NCI-H187 treated with DMSO at 0.1 percent for 48 hours (cell line): ENCODE results near the gene NKX2-1.
A peak's percentile ranks its signal among the peaks of the same experiment; 100 is the strongest.

Source experiments
- DNase-seq: peaks from one replicate; lab custom pipeline; 2025; lab: John Stamatoyannopoulos, UW

Gene NKX2-1

DNA sequence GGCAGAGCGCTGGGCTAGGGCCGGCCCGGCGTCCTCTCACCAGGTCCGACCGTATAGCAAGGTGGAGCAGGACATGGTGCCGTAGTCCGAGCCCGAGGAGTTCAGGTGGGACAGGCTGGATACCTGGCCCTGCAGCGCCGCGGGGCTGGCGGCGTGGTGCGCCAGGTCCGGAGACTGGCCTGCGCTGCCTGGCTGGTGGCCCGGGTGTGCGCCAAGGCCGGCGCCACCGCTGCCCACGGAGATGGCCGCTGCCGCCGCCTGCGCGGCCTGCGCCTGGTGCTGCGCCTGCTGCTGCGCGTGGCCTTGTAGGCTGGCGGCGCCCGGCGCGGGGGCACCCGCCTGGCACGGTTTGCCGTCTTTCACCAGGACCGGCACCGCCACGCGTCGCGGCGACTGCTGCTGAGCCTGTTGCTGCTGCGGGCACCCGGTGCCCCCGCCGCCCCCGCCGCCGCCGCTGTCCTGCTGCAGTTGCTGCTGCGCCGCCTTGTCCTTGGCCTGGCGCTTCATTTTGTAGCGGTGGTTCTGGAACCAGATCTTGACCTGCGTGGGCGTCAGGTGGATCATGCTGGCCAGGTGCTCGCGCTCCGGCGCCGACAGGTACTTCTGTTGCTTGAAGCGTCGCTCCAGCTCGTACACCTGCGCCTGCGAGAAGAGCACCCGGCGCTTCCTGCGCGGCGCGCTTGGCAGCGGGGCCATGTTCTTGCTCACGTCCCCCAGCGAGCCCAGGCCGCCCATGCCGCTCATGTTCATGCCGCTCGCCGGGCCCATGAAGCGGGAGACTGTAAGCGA, 2.6 kb downstream of the NKX2-1 start:
- no peak for DNase-seq

DNA sequence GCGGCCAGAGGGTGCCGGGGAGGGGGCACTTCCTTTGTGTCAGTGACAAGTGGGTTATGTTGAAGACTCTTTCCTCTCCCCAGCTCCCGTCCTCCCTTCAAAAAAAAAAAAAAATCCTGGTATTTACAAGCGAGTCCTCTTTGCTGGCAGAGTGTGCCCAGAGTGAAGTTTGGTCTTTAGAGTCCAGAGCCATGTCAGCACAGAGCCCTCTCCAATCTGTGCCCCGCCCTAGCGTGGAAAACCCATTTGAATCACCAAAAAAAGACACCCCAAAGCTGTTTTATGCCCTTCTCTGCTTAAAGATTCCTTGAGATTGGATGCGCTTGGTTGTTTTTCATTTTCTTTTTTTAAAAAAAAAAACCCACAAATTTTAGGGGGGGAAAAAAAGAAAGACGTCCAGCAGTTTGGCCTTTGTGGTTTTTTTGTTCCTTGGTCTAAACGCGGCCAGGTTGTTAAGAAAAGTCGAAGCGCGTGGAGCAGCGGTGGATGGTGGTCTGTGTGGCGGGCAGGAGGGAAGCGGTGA, 3.3 kb downstream of the NKX2-1 start:
- no peak for DNase-seq

- DNase-seq = no peak
Observed at GRCh38 chr14:36515896-36516718, 3.9 kb downstream of the NKX2-1 start.

DNA sequence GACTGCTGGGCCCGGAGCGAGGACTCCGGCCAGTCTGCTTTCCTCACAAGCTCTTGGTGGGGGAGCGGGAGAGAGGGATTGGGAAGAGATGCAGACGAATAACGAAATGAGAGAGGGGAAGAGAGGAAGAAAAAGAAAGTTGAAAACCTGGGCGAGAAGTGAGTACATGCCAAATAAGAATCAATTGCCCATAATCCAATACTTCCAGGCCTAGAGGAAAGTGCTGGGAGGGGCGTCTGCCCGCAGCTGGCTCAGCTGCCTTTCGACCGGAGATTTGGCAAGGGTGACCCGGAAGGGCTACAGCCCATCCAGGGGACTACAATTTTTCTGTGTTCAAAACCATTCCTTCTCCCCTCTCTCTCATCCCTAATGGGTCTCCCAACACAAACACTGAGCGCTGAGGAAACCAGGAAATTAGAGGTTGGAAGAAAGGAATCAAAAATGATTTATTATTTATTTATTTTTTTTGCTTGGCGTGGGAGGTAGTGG, 4.9 kb downstream of the NKX2-1 start:
- DNase-seq = no peak

GRCh38 chr14:36514278-36515104, 5.5 kb downstream of the NKX2-1 start:
- no peak for DNase-seq

DNA sequence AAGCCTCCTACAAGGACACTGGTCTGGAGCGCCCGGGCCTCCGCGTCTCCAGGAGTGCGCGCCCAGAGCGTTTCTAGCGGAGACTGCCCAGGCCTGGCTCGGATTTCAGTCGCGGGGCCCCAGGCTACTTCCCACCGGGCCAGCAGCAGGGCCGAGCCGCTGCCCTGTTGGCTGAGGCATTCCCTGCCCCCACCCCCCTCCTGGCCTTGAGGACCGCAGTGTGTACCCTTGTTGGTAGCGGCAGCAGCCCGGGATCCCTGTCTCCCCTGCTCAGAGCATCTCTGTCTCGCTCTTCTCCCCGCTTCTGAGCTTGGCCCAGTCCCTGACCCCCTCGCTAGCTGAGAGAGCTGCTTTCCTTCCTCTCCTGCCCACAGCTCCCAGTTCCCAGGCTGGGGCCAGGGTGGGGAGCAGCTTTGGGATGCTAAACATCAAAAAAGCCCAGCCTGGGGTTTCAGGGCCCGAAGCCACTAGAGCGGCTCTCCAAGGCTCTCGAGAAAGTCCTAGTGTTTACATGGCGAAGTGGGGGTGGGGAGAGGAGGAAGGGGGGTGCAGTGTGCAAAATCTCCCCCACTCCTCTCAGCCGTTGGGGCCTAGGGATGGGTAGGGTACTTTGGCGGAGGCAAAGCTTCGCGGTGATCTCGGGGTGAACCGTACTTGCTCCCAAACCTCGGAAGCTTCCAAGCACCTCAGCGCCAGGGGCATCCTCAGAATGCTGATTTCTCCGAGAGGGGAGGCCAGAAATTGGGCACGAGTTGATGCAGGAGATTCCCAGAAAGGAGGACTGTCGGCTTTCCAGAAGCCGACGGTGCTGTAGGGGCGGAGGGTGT, 6.4 kb downstream of the NKX2-1 start:
- DNase-seq = no peak

GRCh38 chr14:36513012-36513420, 7.0 kb downstream of the NKX2-1 start:
- DNase-seq = no peak

- DNase-seq = no peak
Observed at GRCh38 chr14:36512585-36513003, 7.4 kb downstream of the NKX2-1 start.

GRCh38 chr14:36511981-36512584, 7.9 kb downstream of the NKX2-1 start:
- DNase-seq = no peak

DNA sequence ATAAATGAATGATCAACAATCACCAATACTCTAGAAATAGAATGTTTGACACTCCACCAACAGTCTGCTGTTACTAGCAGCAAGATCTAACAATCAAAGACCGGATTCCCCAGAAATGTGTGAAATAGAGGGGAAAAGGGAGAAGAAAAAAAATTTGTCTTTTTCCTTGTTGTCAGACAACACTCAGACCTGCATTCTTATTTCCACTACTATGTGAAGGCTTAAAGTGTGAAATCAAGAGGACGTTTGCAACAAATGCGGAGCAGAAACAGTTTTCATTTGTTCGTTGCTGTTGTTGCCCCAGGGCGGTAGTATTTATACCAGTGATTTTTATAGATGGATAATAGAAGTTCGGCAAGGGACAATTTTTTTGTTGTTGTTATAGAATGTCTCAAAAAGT, 9.2 kb downstream of the NKX2-1 start:
- no peak for DNase-seq

GRCh38 chr14:36510078-36510799, 9.8 kb downstream of the NKX2-1 start:
- DNase-seq = peak; percentile 89

- no peak for DNase-seq
Observed at GRCh38 chr14:36509069-36509917, 10.7 kb downstream of the NKX2-1 start.

GRCh38 chr14:36508418-36509068, 11.5 kb downstream of the NKX2-1 start:
- DNase-seq = no peak

DNA sequence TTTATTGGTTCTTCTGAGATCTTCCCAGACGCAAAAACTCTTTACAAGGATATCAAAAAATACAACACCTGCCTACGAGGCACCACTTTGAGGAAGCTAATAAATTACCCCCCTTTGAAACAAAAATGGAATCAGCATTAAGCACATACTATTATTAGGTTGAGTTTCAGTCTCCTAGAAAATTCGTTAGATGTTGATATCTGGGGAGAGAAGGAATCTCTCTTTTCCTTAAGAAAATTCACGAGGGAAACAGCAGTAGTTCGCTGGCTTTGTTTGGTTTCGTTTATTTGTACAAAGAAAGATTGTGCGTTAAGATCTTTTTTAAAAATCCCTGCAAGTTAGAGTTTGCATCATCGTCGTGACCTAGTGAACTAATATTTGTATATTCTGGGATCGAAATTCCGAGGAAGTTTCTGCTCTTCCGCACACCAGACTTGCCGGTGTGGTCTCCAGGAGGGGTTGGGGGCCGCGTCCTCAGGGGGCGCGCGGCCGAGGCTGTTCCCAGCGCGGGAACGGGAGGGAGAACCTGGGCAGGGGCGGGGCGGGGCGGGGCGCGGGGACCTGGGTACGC, 12.1 kb downstream of the NKX2-1 start:
- no peak for DNase-seq

- no peak for DNase-seq
Observed at GRCh38 chr14:36506732-36507614, 13.1 kb downstream of the NKX2-1 start.

GRCh38 chr14:36505892-36506731, 13.9 kb downstream of the NKX2-1 start:
- DNase-seq = no peak
